ENCODE results near the gene DIO3.

Gene DIO3

GRCh38 chr14:101590062-101590461 is 28.8 kb downstream of the DIO3 start:
- no peaks in the 10 kb centered on the region for H3K36me3 ChIP-seq (ENCODE audit: control insufficient read depth, insufficient read depth, low read length)
- H3K4me3 ChIP-seq (ENCODE audit: low read length), result no peak overlapping the region
- H3K4me1 ChIP-seq (ENCODE audit: control insufficient read depth, insufficient read depth, low read length), result no peaks in the 10 kb centered on the region
- H3K9ac ChIP-seq (ENCODE audit: low read length), result no peak overlapping the region
- H3K27me3 ChIP-seq (ENCODE audit: control insufficient read depth, insufficient read depth, low read length), result no peaks in the 10 kb centered on the region
- no peaks in the 10 kb centered on the region for H3K9me3 ChIP-seq (ENCODE audit: control insufficient read depth, low read length)

- Histone ChIP-seq H3K36me3 (ENCODE audit: control insufficient read depth, insufficient read depth, low read length) (no peaks in the 10 kb centered on the region), H3K4me1 (ENCODE audit: control insufficient read depth, insufficient read depth, low read length) (no peaks in the 10 kb centered on the region), H3K4me3 (ENCODE audit: low read length) (no peak overlapping the region), H3K9ac (ENCODE audit: low read length) (no peak overlapping the region), H3K27me3 (ENCODE audit: control insufficient read depth, insufficient read depth, low read length) (no peaks in the 10 kb centered on the region), H3K9me3 (ENCODE audit: control insufficient read depth, low read length) (no peaks in the 10 kb centered on the region)
Observed at GRCh38 chr14:101590616-101591015, 29.3 kb downstream of the DIO3 start.

- Histone ChIP-seq H3K4me3 (ENCODE audit: low read length) (no peak overlapping the region), H3K9me3 (ENCODE audit: control insufficient read depth, low read length) (no peaks in the 10 kb centered on the region), H3K36me3 (ENCODE audit: control insufficient read depth, insufficient read depth, low read length) (no peaks in the 10 kb centered on the region), H3K4me1 (ENCODE audit: control insufficient read depth, insufficient read depth, low read length) (no peaks in the 10 kb centered on the region), H3K9ac (ENCODE audit: low read length) (no peak overlapping the region), H3K27me3 (ENCODE audit: control insufficient read depth, insufficient read depth, low read length) (no peaks in the 10 kb centered on the region)
Observed at GRCh38 chr14:101591121-101591520, 29.8 kb downstream of the DIO3 start.

GRCh38 chr14:101591582-101591981 is 30.3 kb downstream of the DIO3 start:
- no peaks in the 10 kb centered on the region for H3K4me1 ChIP-seq (ENCODE audit: control insufficient read depth, insufficient read depth, low read length)
- no peak overlapping the region for H3K9ac ChIP-seq (ENCODE audit: low read length)
- no peak overlapping the region for H3K4me3 ChIP-seq (ENCODE audit: low read length)
- no peaks in the 10 kb centered on the region for H3K36me3 ChIP-seq (ENCODE audit: control insufficient read depth, insufficient read depth, low read length)
- no peaks in the 10 kb centered on the region for H3K9me3 ChIP-seq (ENCODE audit: control insufficient read depth, low read length)
- H3K27me3 ChIP-seq (ENCODE audit: control insufficient read depth, insufficient read depth, low read length), result no peaks in the 10 kb centered on the region

- H3K9me3 ChIP-seq (ENCODE audit: control insufficient read depth, low read length), result no peaks in the 10 kb centered on the region
- no peak overlapping the region for H3K9ac ChIP-seq (ENCODE audit: low read length)
- no peaks in the 10 kb centered on the region for H3K27me3 ChIP-seq (ENCODE audit: control insufficient read depth, insufficient read depth, low read length)
- no peak overlapping the region for H3K4me3 ChIP-seq (ENCODE audit: low read length)
- no peaks in the 10 kb centered on the region for H3K36me3 ChIP-seq (ENCODE audit: control insufficient read depth, insufficient read depth, low read length)
- H3K4me1 ChIP-seq (ENCODE audit: control insufficient read depth, insufficient read depth, low read length), result no peaks in the 10 kb centered on the region
Observed at GRCh38 chr14:101593411-101594238, 32.3 kb downstream of the DIO3 start.

GRCh38 chr14:101594511-101595148 is 33.3 kb downstream of the DIO3 start:
- Histone ChIP-seq H3K9me3 (ENCODE audit: control insufficient read depth, low read length) (no peaks in the 10 kb centered on the region), H3K4me3 (ENCODE audit: low read length) (no peak overlapping the region), H3K36me3 (ENCODE audit: control insufficient read depth, insufficient read depth, low read length) (no peaks in the 10 kb centered on the region), H3K27me3 (ENCODE audit: control insufficient read depth, insufficient read depth, low read length) (no peaks in the 10 kb centered on the region), H3K9ac (ENCODE audit: low read length) (no peak overlapping the region), H3K4me1 (ENCODE audit: control insufficient read depth, insufficient read depth, low read length) (no peaks in the 10 kb centered on the region)

GRCh38 chr14:101595349-101595748 is 34.1 kb downstream of the DIO3 start:
- no peaks in the 10 kb centered on the region for H3K4me1 ChIP-seq (ENCODE audit: control insufficient read depth, insufficient read depth, low read length)
- no peaks in the 10 kb centered on the region for H3K36me3 ChIP-seq (ENCODE audit: control insufficient read depth, insufficient read depth, low read length)
- no peaks in the 10 kb centered on the region for H3K27me3 ChIP-seq (ENCODE audit: control insufficient read depth, insufficient read depth, low read length)
- no peak overlapping the region for H3K4me3 ChIP-seq (ENCODE audit: low read length)
- H3K9me3 ChIP-seq (ENCODE audit: control insufficient read depth, low read length), result no peaks in the 10 kb centered on the region
- H3K9ac ChIP-seq (ENCODE audit: low read length), result no peak overlapping the region

GRCh38 chr14:101595887-101596721 is 34.8 kb downstream of the DIO3 start:
- H3K9ac ChIP-seq (ENCODE audit: low read length), result no peak overlapping the region
- no peak overlapping the region for H3K4me3 ChIP-seq (ENCODE audit: low read length)
- no peaks in the 10 kb centered on the region for H3K9me3 ChIP-seq (ENCODE audit: control insufficient read depth, low read length)
- H3K36me3 ChIP-seq (ENCODE audit: control insufficient read depth, insufficient read depth, low read length), result no peaks in the 10 kb centered on the region
- no peaks in the 10 kb centered on the region for H3K4me1 ChIP-seq (ENCODE audit: control insufficient read depth, insufficient read depth, low read length)
- no peaks in the 10 kb centered on the region for H3K27me3 ChIP-seq (ENCODE audit: control insufficient read depth, insufficient read depth, low read length)

- H3K4me1 ChIP-seq (ENCODE audit: control insufficient read depth, insufficient read depth, low read length), result no peaks in the 10 kb centered on the region
- H3K4me3 ChIP-seq (ENCODE audit: low read length), result no peak overlapping the region
- no peak overlapping the region for H3K9ac ChIP-seq (ENCODE audit: low read length)
- no peaks in the 10 kb centered on the region for H3K36me3 ChIP-seq (ENCODE audit: control insufficient read depth, insufficient read depth, low read length)
- H3K9me3 ChIP-seq (ENCODE audit: control insufficient read depth, low read length), result no peaks in the 10 kb centered on the region
- no peaks in the 10 kb centered on the region for H3K27me3 ChIP-seq (ENCODE audit: control insufficient read depth, insufficient read depth, low read length)
Observed at GRCh38 chr14:101596742-101597141, 35.4 kb downstream of the DIO3 start.

- Histone ChIP-seq H3K27me3 (ENCODE audit: control insufficient read depth, insufficient read depth, low read length) (no peaks in the 10 kb centered on the region), H3K4me1 (ENCODE audit: control insufficient read depth, insufficient read depth, low read length) (no peaks in the 10 kb centered on the region), H3K4me3 (ENCODE audit: low read length) (no peak overlapping the region), H3K9me3 (ENCODE audit: control insufficient read depth, low read length) (no peaks in the 10 kb centered on the region), H3K9ac (ENCODE audit: low read length) (no peak overlapping the region), H3K36me3 (ENCODE audit: control insufficient read depth, insufficient read depth, low read length) (no peaks in the 10 kb centered on the region)
Observed at GRCh38 chr14:101598159-101598558, 36.9 kb downstream of the DIO3 start.

- Histone ChIP-seq H3K4me1 (ENCODE audit: control insufficient read depth, insufficient read depth, low read length) (no peaks in the 10 kb centered on the region), H3K9ac (ENCODE audit: low read length) (no peak overlapping the region), H3K36me3 (ENCODE audit: control insufficient read depth, insufficient read depth, low read length) (no peaks in the 10 kb centered on the region), H3K4me3 (ENCODE audit: low read length) (no peak overlapping the region), H3K27me3 (ENCODE audit: control insufficient read depth, insufficient read depth, low read length) (no peaks in the 10 kb centered on the region), H3K9me3 (ENCODE audit: control insufficient read depth, low read length) (no peaks in the 10 kb centered on the region)
Observed at GRCh38 chr14:101598571-101599233, 37.4 kb downstream of the DIO3 start.
